ENCODE measurements around the gene COX20.
A peak's percentile ranks its signal among the peaks of the same experiment; 100 is the strongest.

DNA sequence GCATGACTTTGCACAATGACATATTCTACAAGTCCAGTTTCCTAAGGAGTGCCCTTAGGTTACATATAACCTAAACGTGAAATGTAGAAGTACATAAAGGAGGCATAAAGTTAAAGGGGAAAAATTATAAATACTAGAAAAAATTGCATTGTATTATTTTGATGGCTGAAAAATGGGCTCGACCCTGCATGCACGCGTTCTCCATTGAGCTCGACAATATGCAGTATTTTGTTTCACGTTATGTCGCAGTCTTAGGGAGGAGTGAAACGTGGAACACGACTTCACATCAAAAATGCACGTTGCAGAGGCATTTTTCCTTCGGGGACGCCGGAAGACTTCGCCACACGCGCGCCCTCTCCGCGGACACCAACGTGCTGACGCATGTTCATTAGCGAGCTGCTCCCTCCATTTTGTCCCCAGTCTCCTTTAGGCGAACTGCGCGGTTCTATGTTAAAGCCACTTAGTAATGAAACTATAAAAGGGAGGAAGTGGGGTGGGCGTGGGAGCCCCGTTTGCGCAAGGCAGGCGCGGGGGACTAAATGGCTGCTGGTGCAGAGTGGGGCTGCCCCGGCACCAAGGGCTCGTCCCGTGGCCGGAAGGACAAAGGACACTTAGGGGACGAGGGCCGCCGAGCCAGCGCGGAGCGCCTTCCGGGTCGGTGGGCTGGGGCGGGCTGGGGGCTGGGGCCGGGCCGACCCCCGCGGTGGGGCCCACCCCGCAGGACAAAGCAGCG is 749 bp upstream of the COX20 start:
- TF ChIP-seq EZH2 (IDR thresholded peaks at IDR 0.05; ENCODE audit: borderline replicate concordance, low read depth, low read length, severe bottlenecking), result no peak
- peak; percentile 11 for TF ChIP-seq POLR2A (IDR thresholded peaks at IDR 0.05; ENCODE audit: low read depth, low read length)
- TF ChIP-seq, protein P1, sequence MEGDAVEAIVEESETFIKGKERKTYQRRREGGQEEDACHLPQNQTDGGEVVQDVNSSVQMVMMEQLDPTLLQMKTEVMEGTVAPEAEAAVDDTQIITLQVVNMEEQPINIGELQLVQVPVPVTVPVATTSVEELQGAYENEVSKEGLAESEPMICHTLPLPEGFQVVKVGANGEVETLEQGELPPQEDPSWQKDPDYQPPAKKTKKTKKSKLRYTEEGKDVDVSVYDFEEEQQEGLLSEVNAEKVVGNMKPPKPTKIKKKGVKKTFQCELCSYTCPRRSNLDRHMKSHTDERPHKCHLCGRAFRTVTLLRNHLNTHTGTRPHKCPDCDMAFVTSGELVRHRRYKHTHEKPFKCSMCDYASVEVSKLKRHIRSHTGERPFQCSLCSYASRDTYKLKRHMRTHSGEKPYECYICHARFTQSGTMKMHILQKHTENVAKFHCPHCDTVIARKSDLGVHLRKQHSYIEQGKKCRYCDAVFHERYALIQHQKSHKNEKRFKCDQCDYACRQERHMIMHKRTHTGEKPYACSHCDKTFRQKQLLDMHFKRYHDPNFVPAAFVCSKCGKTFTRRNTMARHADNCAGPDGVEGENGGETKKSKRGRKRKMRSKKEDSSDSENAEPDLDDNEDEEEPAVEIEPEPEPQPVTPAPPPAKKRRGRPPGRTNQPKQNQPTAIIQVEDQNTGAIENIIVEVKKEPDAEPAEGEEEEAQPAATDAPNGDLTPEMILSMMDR (IDR thresholded peaks at IDR 0.05; ENCODE audit: extremely low read depth in 1 of 2, insufficient read depth in 1 of 2, low read depth in 1 of 2, low read length in 2 of 2), result no peak
- TF ChIP-seq POLR2AphosphoS5 (IDR thresholded peaks at IDR 0.05; ENCODE audit: insufficient read depth, low read depth, low read length), result no peak
- TF ChIP-seq, protein P2, sequence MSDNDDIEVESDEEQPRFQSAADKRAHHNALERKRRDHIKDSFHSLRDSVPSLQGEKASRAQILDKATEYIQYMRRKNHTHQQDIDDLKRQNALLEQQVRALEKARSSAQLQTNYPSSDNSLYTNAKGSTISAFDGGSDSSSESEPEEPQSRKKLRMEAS (IDR thresholded peaks at IDR 0.05; ENCODE audit: insufficient read depth, insufficient read length), result peak; percentile 21
- TF ChIP-seq JUN (IDR thresholded peaks at IDR 0.05; ENCODE audit: borderline replicate concordance, insufficient read depth, insufficient read length, low read depth), result no peak
- no peak for TF ChIP-seq GATA2 (IDR thresholded peaks at IDR 0.05; ENCODE audit: insufficient read depth, insufficient read length, low read depth, low read length)
